ENCODE data around the gene ERG. TPM values are rescaled to one million over a fixed set of nuclear protein-coding genes. Genes with fewer than 3 reads are reported as not detected.

ERG gene
- total and polyA plus RNA-seq, 2 of the 8 experiments (the other 6 are each of a cell fraction or from before 2014, with no cell fraction given) = 1.0 to 3.0 TPM

DNA sequence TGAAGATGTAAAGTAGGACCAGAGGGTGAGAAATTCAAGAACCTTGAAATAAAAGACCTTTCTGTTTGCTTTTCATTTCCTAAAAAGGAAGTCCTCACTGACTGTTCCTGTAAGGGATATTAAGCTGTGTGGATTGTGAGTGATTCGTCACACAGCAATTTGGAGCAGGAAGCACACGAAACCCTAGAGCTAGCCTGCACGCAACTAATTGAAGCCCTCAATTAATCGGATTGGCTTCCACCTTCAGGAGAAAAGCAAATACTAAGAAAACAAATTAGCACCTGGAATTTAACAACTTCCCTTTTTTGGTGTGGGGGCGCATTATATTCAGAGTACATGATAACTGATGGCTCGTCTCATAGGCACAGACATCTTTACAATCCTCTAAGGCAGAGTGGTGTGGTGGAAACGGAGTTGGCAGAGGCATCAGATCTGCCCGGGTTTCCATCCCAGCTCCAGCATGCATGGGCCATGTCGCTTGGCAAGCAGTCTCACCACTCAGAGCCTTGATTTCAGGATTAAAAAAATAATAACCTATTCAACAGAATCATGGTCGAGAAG is 146.2 kb downstream of the ERG start:
- DNase-seq (ENCODE audit: low read depth in 1 of 2, low spot score in 2 of 2) (peak in 1 of 2 experiments; percentile 33), FAIRE-seq (no peak)
- H2AFZ ChIP-seq (ENCODE audit: low read length) = peak overlapping the region; percentile 9; the same call in 1 of the 2 replicates
- H3K79me2 ChIP-seq (ENCODE audit: control insufficient read depth in 1 of 2, insufficient read depth in 2 of 2, low read length in 2 of 2) = no peaks in the 10 kb centered on the region
- H3K4me1 ChIP-seq (replicated peaks in 1 of 4; ENCODE audit: control insufficient read depth in 3 of 4, insufficient read depth in 4 of 4, low read length in 3 of 4) = peaks cover 0 to 11% (median 4%) of the 10 kb centered on the region in 4 experiments; a peak in 3 of 7 replicates
- no peaks in the 10 kb centered on the region for H4K20me1 ChIP-seq (replicated peaks in 1 of 2; ENCODE audit: control insufficient read depth in 1 of 2, insufficient read depth in 2 of 2, low read length in 2 of 2)
- H3K9me3 ChIP-seq (ENCODE audit: insufficient read depth in 2 of 2, low read depth in 1 of 2, low read length in 1 of 2) = no peaks in the 10 kb centered on the region
- no peak overlapping the region for H3K14ac ChIP-seq (ENCODE audit: insufficient read length)
- H2BK5ac ChIP-seq (ENCODE audit: low read depth, low read length) = no peak overlapping the region
- H3K27ac ChIP-seq (ENCODE audit: low read depth, low read length) = no peak overlapping the region
- no peak for TF ChIP-seq SIX5 (IDR thresholded peaks at IDR 0.05; ENCODE audit: low read depth, low read length)
- TF ChIP-seq, protein P1, sequence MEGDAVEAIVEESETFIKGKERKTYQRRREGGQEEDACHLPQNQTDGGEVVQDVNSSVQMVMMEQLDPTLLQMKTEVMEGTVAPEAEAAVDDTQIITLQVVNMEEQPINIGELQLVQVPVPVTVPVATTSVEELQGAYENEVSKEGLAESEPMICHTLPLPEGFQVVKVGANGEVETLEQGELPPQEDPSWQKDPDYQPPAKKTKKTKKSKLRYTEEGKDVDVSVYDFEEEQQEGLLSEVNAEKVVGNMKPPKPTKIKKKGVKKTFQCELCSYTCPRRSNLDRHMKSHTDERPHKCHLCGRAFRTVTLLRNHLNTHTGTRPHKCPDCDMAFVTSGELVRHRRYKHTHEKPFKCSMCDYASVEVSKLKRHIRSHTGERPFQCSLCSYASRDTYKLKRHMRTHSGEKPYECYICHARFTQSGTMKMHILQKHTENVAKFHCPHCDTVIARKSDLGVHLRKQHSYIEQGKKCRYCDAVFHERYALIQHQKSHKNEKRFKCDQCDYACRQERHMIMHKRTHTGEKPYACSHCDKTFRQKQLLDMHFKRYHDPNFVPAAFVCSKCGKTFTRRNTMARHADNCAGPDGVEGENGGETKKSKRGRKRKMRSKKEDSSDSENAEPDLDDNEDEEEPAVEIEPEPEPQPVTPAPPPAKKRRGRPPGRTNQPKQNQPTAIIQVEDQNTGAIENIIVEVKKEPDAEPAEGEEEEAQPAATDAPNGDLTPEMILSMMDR (IDR thresholded peaks at IDR 0.05; ENCODE audit: control extremely low read depth in 1 of 3, insufficient read depth in 1 of 3, low read depth in 1 of 3, low read length in 3 of 3) = no peak
- TF ChIP-seq, protein P2, sequence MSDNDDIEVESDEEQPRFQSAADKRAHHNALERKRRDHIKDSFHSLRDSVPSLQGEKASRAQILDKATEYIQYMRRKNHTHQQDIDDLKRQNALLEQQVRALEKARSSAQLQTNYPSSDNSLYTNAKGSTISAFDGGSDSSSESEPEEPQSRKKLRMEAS (IDR thresholded peaks at IDR 0.05) = no peak
- TF ChIP-seq SRF (IDR thresholded peaks at IDR 0.05; ENCODE audit: low read depth, low read length) = peak; percentile 70
- no peak for TF ChIP-seq SIRT6 (IDR thresholded peaks at IDR 0.05; ENCODE audit: low read length)
- no peak for TF ChIP-seq SP1 (IDR thresholded peaks at IDR 0.05; ENCODE audit: low read depth, low read length)
- no peak overlapping the region for H3K4me2 ChIP-seq (ENCODE audit: insufficient read depth in 1 of 2, low read depth in 2 of 2, low read length in 2 of 2)
- H3K79me1 ChIP-seq (ENCODE audit: low read depth, low read length) = no peaks in the 10 kb centered on the region
- H4K91ac ChIP-seq (replicated peaks; ENCODE audit: insufficient read length, low read length) = no peak overlapping the region
- CTCF ChIA-PET (ENCODE audit: partially characterized antibody) = interaction anchor here (0.5 to 9.0 kb wide), 48 partner anchors 9 to 789 kb away, joined by 3 to 366 read pairs (median 4); no protein-coding TSS in a partner anchor
- no peak overlapping the region for H4K8ac ChIP-seq (ENCODE audit: extremely low read depth, insufficient read depth, low read length)
- 73% methylated on average over 10 of the region's 10 CpGs; no CpG with 5 or more reads in 1 of the 2 experiments for WGBS, 2 experiments (ENCODE audit: extremely low coverage in 1 of 2, insufficient coverage in 1 of 2, insufficient read length in 1 of 2, insufficient replicate concordance in 2 of 2, low coverage in 1 of 2, low lambda C conversion rate in 2 of 2, missing lambda C conversion rate in 1 of 2)
- H3K27me3 ChIP-seq (replicated peaks in 1 of 4; ENCODE audit: control insufficient read depth in 3 of 4, extremely low read depth in 1 of 4, insufficient read depth in 3 of 4, low read length in 3 of 4) = peaks cover 0 to 4% (median 0%) of the 10 kb centered on the region in 4 experiments; a peak in 3 of 7 replicates
- no peaks in the 10 kb centered on the region for H3K23me2 ChIP-seq (ENCODE audit: low read depth, low read length)
- no peak overlapping the region for H3K4ac ChIP-seq (replicated peaks; ENCODE audit: insufficient read length, low read depth, low read length)
- POLR2A ChIA-PET (ENCODE audit: partially characterized antibody) = interaction anchor here (0.7 to 1.0 kb wide), 3 partner anchors 9 to 181 kb away, joined by 3 to 7 read pairs (median 4); no protein-coding TSS in a partner anchor
- H2AK5ac ChIP-seq (ENCODE audit: low read depth, low read length) = no peak overlapping the region
- H3K18ac ChIP-seq (ENCODE audit: extremely low read depth, low read length) = no peak overlapping the region
- no peak overlapping the region for H3K23ac ChIP-seq (ENCODE audit: insufficient read length)
- H2BK20ac ChIP-seq (ENCODE audit: low read length) = no peak overlapping the region
- H3K56ac ChIP-seq (replicated peaks; ENCODE audit: insufficient read length, low read depth, low read length) = no peak overlapping the region
- H3K4me3 ChIP-seq (ENCODE audit: extremely low read depth in 1 of 4, insufficient read depth in 2 of 4, low read depth in 3 of 4, low read length in 4 of 4) = no peak overlapping the region; a peak in 1 of 8 replicates
- H2BK120ac ChIP-seq (replicated peaks; ENCODE audit: low read depth, low read length) = no peak overlapping the region
- no peak overlapping the region for H2BK12ac ChIP-seq (ENCODE audit: low read depth, low read length)
- H3K36me3 ChIP-seq (ENCODE audit: control insufficient read depth in 2 of 4, insufficient read depth in 4 of 4, low read length in 3 of 4) = no peaks in the 10 kb centered on the region
- H3K9ac ChIP-seq (replicated peaks in 1 of 4; ENCODE audit: extremely low read depth in 1 of 4, low read depth in 3 of 4, low read length in 3 of 4) = no peak overlapping the region
- H2BK15ac ChIP-seq (ENCODE audit: low read length) = no peak overlapping the region
- no peak overlapping the region for H4K5ac ChIP-seq (ENCODE audit: insufficient read length, low read depth, low read length)

Data from H1 (cell line).